H1 (cell line): ENCODE data around the gene PDE4C. TPM values are rescaled to one million over a fixed set of nuclear protein-coding genes. Genes with fewer than 3 reads are reported as not detected.

Experiments used
- ATF3 ChIP-seq: IDR thresholded peaks from 2 replicates; pipeline ENCODE4 v1.6.1; 2011; ENCODE audit warnings: low read depth, mild to moderate bottlenecking, low read length; ENCODE audit not compliant: insufficient read depth
- BCL11A ChIP-seq, 2 experiments: IDR thresholded peaks; one replicate each; pipeline ENCODE4 v1.6.1; 2011; ENCODE audit warnings: low read depth in 2 of 2, low read length in 2 of 2, mild to moderate bottlenecking in 2 of 2
- CREB1 ChIP-seq: IDR thresholded peaks from 2 replicates; pipeline ENCODE4 v1.6.1; 2012; ENCODE audit warnings: inconsistent platforms
- CTBP2 ChIP-seq: IDR thresholded peaks from 2 replicates; pipeline ENCODE4 v1.7.0; 2011; ENCODE audit warnings: borderline replicate concordance, mild to moderate bottlenecking, moderate library complexity, mixed read lengths, low read length; ENCODE audit not compliant: insufficient read depth, insufficient read length
- CTCF ChIP-seq, 3 experiments: IDR thresholded peaks; 1 replicate in 2 of 3; 2 replicates in 1 of 3; pipeline versions ENCODE4 v1.5.1 to v1.6.1; 2011; ENCODE audit warnings: low read length in 3 of 3, mild to moderate bottlenecking in 3 of 3, inconsistent platforms in 2 of 3, low read depth in 1 of 3, moderate library complexity in 1 of 3; ENCODE audit not compliant: insufficient read depth in 1 of 3; ENCODE audit errors: control extremely low read depth in 1 of 3
- EP300 ChIP-seq, 2 experiments: IDR thresholded peaks; 1 replicate in 1 of 2; 2 replicates in 1 of 2; pipeline ENCODE4 v1.6.1; 2011 to 2012; ENCODE audit warnings: low read depth in 2 of 2, low read length in 2 of 2, mild to moderate bottlenecking in 2 of 2, borderline replicate concordance in 1 of 2, inconsistent platforms in 1 of 2, moderate library complexity in 1 of 2
- EZH2 ChIP-seq: fragments of 200-600 bp; sonication (generic); IDR thresholded peaks from 2 replicates; pipeline ENCODE4 v1.7.1; 2012; ENCODE audit warnings: low read depth, mild to moderate bottlenecking, moderate library complexity, low read length, inconsistent platforms; ENCODE audit not compliant: severe bottlenecking
- GABPA ChIP-seq: IDR thresholded peaks from 2 replicates; pipeline ENCODE4 v1.6.1; 2011; ENCODE audit warnings: mild to moderate bottlenecking, low read length, moderate library complexity, borderline replicate concordance; ENCODE audit not compliant: insufficient read depth
- GTF2F1 ChIP-seq: IDR thresholded peaks from 2 replicates; pipeline ENCODE4 v1.6.1; 2012; ENCODE audit warnings: low read depth, low read length, improper control_type of control experiment, borderline replicate concordance
- JUN ChIP-seq: IDR thresholded peaks from 2 replicates; pipeline ENCODE4 v1.6.1; 2011; ENCODE audit warnings: low read depth, mild to moderate bottlenecking, improper control_type of control experiment, low read length
- JUND ChIP-seq: IDR thresholded peaks from 2 replicates; pipeline ENCODE4 v1.6.1; 2011; ENCODE audit warnings: mild to moderate bottlenecking, improper control_type of control experiment, low read length
- MAFK ChIP-seq: IDR thresholded peaks from 2 replicates; pipeline ENCODE4 v1.6.1; 2012; ENCODE audit warnings: low read depth, mild to moderate bottlenecking, improper control_type of control experiment, low read length
- PHF8 ChIP-seq: fragments of 200-600 bp; sonication (generic); conservative IDR thresholded peaks from 2 replicates; pipeline ENCODE4 v1.7.1; 2012; ENCODE audit warnings: low read depth, mild to moderate bottlenecking, inconsistent platforms, low read length, moderate library complexity
- POU5F1 ChIP-seq: IDR thresholded peaks from 2 replicates; pipeline ENCODE4 v1.6.1; 2011; ENCODE audit warnings: low read depth, mild to moderate bottlenecking, low read length, moderate library complexity
- RBBP5 ChIP-seq: IDR thresholded peaks from 2 replicates; pipeline ENCODE4 v1.7.1; 2012; ENCODE audit warnings: low read depth, mild to moderate bottlenecking, inconsistent platforms, low read length, moderate library complexity, borderline replicate concordance
- SIN3A ChIP-seq, 2 experiments: IDR thresholded peaks in 1 of 2; conservative IDR thresholded peaks in 1 of 2; 2 replicates each; pipeline ENCODE4 v1.6.1; 2011 to 2012; ENCODE audit warnings: low read length in 2 of 2, improper control_type of control experiment in 1 of 2, low read depth in 1 of 2, mild to moderate bottlenecking in 1 of 2
- SIX5 ChIP-seq: IDR thresholded peaks from 2 replicates; pipeline ENCODE4 v1.6.1; 2011; ENCODE audit warnings: mild to moderate bottlenecking, low read depth, low read length
- TBP ChIP-seq: IDR thresholded peaks from 2 replicates; pipeline ENCODE4 v1.6.1; 2011; ENCODE audit warnings: low read depth, low read length, improper control_type of control experiment
- polyA plus RNA-seq, 7 experiments: library from polyadenylated mRNA; depleted of rRNA in 3 of 7; stranded (reverse) in 5 of 7; unstranded in 2 of 7; fragments of >200 nt in 5 of 7; fragments of 200-250 nt in 2 of 7; gene quantifications; 1 replicate in 5 of 7; 2 replicates in 1 of 7; 4 replicates in 1 of 7; pipeline versions ENCODE4 v1.2.1 to v1.2.3, GENCODE V29; 2011 to 2013; ENCODE audit warnings: missing spikeins in 2 of 7, mixed read lengths in 2 of 7
- total RNA-seq: library from RNA; stranded (reverse); fragmentation: NEBNext Ultra II Directional; extraction: Animal tissue kit (Norgen Biotek cat#: 25700); gene quantifications from 2 replicates; pipeline ENCODE4 v1.2.1, GENCODE V29; 2021

The PDE4C gene
- total and polyA plus RNA-seq, 2 of the 8 experiments (the other 6 are each of a cell fraction or from before 2014, with no cell fraction given) = 2.7 to 3.1 TPM

- TF ChIP-seq EP300 (IDR thresholded peaks at IDR 0.05; ENCODE audit: borderline replicate concordance in 1 of 2, low read depth in 2 of 2, low read length in 2 of 2) (0 out of 3 replicates have a peak, but pooled peaks of 1 of the 2 experiments have one; percentile 9), EZH2 (no peak), RBBP5 (no peak), SIX5 (no peak), ATF3 (no peak), JUN (no peak), GTF2F1 (no peak), TBP (no peak), POU5F1 (no peak), BCL11A (IDR thresholded peaks at IDR 0.05; ENCODE audit: low read depth in 2 of 2, low read length in 2 of 2) (no peak), JUND (no peak), CTBP2 (no peak), MAFK (no peak), SIN3A (conservative IDR thresholded peaks at IDR 0.05 in 1 of 2, IDR thresholded peaks at IDR 0.05 in 1 of 2; ENCODE audit: low read depth in 1 of 2, low read length in 2 of 2) (no peak), GABPA (no peak), CREB1 (no peak), CTCF (IDR thresholded peaks at IDR 0.05; ENCODE audit: control extremely low read depth in 1 of 3, insufficient read depth in 1 of 3, low read depth in 1 of 3, low read length in 3 of 3) (peak; percentile 41 to 82 (median 71)), PHF8 (no peak)
Measured at GRCh38 chr19:18208098-18208951, 17.9 kb downstream of the PDE4C start (continued).
